Stimulated activated CD8-positive, alpha-beta memory T cell treated with anti-CD3 and anti-CD28 coated beads, Interleukin-4, amount 100 ng/mL, for 4 hours (primary cell): Measurements from ENCODE around the gene TAS2R30.

ENCODE experiments used
- DNase-seq, 2 donors: peaks; one replicate each; pipeline ENCODE4 v3.0.0-alpha.2; 2020; ENCODE audit warnings: low read depth in 2 of 2, low spot score in 1 of 2

Gene TAS2R30, protein sequence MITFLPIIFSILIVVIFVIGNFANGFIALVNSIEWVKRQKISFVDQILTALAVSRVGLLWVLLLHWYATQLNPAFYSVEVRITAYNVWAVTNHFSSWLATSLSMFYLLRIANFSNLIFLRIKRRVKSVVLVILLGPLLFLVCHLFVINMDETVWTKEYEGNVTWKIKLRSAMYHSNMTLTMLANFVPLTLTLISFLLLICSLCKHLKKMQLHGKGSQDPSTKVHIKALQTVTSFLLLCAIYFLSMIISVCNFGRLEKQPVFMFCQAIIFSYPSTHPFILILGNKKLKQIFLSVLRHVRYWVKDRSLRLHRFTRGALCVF

GRCh38 chr12:11134305-11134704 lies at the start of gene TAS2R30:
Gene TAS2R30, minus strand, starts transcription at chr12:11134644. Its CDS starts 400 bp downstream, at chr12:11134244.
- no peak for DNase-seq

GRCh38 chr12:11183011-11183410 lies 48.6 kb upstream of the TAS2R30 start:
- DNase-seq, result no peak

DNA sequence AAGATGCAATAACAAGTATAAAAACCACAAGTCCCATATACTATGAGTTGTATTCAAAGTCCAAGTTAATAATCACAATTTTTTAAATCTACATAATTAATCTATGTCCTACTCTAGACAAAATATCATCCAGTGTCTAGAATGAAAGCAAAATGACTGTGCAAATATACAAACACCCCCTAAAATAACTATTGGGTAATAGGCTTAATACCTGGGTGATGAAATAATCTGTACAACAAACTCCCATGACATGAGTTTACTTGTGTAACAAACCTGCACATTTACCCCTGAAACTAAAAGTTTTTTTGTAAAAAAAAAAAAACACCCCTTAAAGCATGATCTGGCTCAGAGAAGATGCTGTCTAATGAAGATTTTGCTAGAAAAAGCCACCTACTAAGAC lies 48.1 kb upstream of the TAS2R30 start:
- no peak for DNase-seq

DNA sequence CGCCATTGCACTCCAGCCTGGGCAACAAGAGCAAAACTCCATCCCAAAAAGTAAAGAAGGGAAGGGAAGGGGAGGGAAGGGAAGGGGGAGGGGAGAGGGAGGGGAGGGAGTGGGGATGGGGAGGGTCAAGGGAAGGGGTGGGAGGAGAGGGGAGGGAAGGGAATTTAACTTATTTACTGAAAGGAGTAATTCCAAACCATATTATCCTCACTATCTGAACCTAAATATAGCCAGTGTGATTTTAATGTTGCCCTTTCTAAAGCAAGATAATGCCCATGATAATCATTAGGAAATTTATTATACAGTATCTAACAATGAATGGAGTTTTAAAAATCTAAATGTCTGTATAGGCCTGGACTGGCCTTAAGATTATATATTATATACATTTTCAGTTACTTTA lies 43.8 kb upstream of the TAS2R30 start:
- DNase-seq, result no peak

DNA sequence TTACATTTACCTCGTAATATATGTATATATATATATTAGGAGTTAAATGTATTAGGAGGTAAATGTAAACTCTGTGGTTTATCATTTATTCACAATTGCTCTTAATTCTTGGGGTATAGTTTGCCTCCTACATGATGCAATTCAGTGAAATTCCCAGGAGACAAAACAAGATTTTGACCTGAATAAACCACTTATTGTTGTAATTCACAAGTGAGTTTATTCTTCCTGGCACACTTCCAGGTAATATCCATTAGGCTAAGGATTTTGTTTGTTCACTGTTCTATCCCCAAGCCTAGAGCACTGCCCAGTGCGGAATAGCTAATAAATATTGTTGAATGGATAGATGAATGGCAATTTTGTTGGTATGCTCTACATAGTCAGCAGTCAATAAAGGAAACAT lies 39.6 kb upstream of the TAS2R30 start:
- DNase-seq, result no peak

DNA sequence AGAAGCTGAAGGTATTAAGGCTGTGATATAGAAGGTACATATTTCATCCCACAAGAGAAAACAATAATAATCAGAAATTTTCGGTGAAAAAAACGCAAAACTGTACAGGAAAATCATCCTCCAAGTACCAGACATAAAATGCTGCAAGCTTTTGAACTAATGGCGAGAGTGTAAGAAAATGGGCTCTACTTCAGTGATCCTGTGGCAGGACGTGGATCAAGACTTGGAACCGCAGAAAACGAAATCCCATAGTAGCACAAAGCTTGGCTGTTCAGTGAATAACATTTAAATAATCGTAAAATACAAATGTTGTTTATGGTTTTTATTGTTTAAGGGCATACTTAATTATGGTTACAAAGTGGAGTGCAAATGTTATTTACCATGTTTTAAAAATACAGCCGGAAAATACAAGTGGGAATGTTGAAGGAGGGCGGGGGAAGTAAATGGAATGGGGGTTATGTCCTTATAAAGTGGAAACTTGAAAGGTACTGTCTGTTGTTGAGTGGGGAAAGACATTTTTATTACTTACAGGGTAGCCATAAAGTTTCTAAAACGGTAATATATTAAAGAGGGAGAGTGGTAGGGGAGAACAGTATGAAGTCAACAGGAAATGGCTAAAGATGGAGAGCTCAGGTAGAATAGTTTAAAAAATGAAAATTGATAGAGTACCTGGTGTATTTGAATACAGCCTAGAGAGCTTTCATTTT lies 37.7 kb upstream of the TAS2R30 start:
- DNase-seq, result no peak

- DNase-seq, result peak; percentile 64 to 76
Observed at GRCh38 chr12:11171145-11171968, 36.9 kb upstream of the TAS2R30 start, which contains the start of gene SMIM10L1. Gene SMIM10L1, plus strand, starts transcription at chr12:11171194. Its CDS starts 163 bp downstream, at chr12:11171357.

DNA sequence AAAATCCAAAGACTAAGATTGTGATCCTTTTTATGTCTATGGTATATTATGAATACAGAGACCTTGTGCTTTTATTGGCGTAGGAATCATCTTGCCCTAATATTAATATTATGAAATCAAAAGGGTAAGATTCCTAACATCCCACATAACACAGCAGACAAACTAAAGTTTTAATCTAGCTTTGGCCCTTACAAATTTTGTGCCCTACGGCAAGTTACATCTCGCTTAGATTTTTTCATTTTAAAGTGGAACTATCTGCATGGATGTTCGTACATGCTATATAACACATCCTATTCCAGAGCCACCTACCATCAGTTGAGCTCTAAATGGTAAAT lies 36.3 kb upstream of the TAS2R30 start:
- DNase-seq, result no peak

DNA sequence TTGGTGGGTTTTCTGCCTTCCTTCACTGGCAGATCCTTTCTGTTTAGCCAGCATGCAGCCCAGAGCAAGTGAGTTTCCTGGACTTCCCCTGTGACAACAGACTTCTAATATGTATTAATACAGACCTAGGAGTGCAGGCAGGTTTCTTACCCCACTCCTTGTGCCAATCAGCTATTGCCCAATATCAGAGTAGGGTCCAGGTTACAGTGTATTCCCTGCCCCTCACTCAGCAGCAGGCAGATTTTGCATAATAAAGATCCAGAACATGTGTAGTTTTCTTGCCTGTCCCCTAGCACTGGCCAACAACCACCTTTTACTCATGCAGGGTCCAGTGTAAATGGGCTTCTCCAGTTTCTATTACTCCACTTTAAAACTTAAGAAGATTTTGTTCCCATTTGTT lies 31.9 kb upstream of the TAS2R30 start:
- no peak for DNase-seq

- DNase-seq, result no peak
Observed at GRCh38 chr12:11164384-11164783, 29.9 kb upstream of the TAS2R30 start.

- DNase-seq, result no peak
Observed at GRCh38 chr12:11162502-11162901, 28.1 kb upstream of the TAS2R30 start.

- no peak for DNase-seq
Observed at GRCh38 chr12:11158885-11159444, 24.5 kb upstream of the TAS2R30 start.

DNA sequence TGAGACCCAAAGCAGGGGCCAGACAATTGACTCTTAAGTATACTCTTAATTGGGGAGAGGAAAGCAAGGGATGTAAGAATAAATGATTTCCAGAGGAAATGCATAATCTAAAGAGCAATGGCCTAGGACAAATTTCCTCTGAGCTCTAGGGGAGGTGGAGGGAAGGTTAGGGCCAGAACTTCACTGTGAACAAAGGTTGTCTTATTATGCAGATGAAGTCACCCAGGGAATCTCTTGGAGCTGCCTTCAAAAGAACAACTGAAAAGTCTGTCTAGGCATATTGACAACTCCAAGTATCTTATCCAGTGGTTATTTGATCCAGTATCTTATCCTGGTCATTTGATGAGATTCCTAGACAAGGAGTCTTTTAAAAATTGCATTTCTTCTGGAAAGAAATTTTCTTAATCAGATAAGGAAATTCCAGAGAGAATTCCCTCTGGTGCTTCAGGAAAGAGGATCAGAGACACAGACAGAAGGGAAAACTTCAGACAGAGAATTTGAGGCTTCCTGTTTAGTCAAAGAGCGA lies 20.0 kb upstream of the TAS2R30 start:
- no peak for DNase-seq

- no peak for DNase-seq
Observed at GRCh38 chr12:11152725-11153124, 18.3 kb upstream of the TAS2R30 start.

DNA sequence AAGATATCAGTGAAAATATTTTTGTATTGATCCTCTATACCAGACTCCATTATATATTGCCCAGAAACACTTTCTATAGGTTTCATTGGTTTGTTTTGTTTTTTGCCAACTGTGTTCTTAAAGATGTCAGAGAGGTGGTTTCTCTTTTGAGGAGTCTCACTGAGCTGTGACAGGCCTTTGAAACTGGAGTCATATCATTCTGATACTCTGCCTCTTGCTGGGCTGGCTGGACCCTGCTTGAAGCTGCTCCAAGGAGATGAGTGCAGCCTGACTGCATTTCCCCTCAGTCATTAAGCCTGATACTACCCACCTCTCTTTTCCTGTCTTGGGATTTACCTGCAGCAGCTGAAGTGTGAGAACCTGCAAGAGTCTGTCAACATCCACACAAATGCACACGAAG lies 16.4 kb upstream of the TAS2R30 start:
- no peak for DNase-seq

- DNase-seq, result no peak
Observed at GRCh38 chr12:11147420-11147819, 13.0 kb upstream of the TAS2R30 start.

DNA sequence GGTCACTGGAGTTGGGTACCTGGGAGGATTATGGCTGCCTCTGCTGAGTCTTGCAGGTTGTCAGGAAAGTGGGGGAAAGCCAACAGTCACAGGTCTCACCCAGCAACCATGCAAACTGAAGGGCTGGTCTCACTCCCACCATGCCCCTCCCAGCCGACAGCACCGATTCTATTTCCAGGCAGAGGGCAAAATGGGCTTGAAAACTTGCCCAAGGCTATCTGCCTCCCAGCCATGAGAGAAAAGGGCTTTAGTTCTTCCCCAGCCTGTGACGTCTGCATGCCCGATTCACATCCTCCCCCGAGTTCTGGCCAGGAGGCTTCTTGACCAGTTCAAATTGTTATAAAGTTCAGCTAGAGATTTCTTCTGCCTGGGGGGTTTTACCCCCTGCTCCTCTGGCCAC lies 9.9 kb upstream of the TAS2R30 start:
- no peak for DNase-seq

DNA sequence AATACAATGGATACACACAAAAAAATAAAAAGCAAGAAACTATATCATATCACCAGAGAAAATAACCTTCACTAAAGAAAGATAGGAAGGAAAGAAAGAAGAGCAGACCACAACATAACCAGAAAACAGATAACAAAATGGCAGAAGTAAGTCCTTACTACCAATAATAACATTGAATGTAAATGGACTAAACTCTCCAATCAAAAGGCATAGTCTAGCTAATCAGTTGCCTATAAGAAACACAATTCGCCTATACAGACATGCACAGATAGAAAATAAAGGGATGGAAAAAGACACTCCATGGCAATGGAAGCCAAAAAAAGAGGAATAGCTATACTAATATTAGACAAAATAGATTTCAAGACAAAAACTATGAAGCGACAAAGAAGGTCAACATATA lies 8.9 kb upstream of the TAS2R30 start:
- DNase-seq, result no peak

GRCh38 chr12:11136075-11136474 lies 1.6 kb upstream of the TAS2R30 start:
- no peak for DNase-seq

DNA sequence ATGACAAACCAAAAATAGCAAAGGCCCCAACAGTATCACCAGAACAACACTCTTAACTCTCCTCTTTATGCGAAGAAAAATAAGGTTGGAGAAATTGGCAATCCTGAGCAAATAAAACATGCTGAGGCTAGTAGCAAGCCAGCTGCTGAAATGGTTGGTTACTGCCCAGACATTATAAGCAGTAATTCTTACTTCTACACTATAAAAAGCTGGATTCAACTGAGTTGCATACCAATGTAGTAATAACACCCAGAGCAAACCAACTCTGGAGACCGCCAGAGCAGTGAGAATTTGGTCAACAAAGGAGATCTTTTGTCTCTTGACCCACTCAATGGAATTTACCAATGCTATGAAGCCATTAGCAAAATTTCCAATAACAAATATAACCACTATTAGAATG lies 628 bp downstream of the TAS2R30 start:
- DNase-seq, result no peak

DNA sequence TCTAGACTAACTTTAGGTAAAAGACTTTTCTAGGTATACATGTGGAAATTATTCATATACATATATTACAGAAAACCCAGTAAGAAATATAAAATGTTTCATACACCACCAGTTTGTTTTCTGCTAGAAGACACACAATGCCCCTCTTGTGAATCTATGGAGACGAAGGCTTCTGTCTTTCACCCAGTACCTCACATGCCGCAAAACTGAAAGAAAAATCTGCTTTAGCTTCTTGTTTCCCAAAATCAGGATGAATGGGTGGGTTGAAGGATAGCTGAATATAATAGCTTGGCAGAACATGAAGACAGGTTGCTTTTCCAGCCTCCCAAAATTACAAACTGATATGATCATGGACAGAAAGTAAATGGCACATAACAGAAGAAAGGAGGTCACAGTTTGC lies 1.3 kb downstream of the TAS2R30 start:
- DNase-seq, result no peak
